ENCODE results near the gene RANBP10. TPM values are rescaled to one million over a fixed set of nuclear protein-coding genes. Genes with fewer than 3 reads are reported as not detected.

The RANBP10 gene
- total and polyA plus RNA-seq, 10 of the 15 experiments (the other 5 are each of a cell fraction or from before 2014, with no cell fraction given), result 1.2 to 20.4 (median 10.8) TPM

- no peak for TF ChIP-seq ZBTB11 (CRISPR knock-in tag; IDR thresholded peaks at IDR 0.05)
Observed at GRCh38 chr16:67733734-67734470, 72.5 kb downstream of the RANBP10 start (continued).

DNA sequence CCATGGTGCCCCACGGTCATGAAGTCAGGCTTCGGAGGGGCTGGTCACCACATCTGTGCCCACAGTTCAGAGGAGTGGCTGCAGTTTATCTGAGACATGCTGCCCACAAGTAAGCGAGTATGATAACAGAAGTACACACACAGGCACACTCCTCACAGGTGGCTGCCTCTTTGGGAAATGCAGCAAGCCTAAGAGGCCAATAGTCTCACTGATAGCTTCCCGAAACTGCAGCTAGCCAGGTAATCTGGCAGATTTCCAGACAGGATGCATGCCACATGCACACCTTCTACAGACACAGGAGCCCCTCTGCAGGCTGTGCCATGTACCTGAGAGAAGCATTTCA, 74.6 kb downstream of the RANBP10 start:
- Histone ChIP-seq H3K27me3 (replicated peaks in 1 of 2; ENCODE audit: control insufficient read depth in 2 of 2, insufficient read depth in 2 of 2, low read length in 1 of 2) (no peaks in the 10 kb centered on the region), H4K20me1 (ENCODE audit: control insufficient read depth, insufficient read depth) (no peaks in the 10 kb centered on the region), H3K4me1 (ENCODE audit: control insufficient read depth, insufficient read depth, low read length) (no peaks in the 10 kb centered on the region), H3K36me3 (ENCODE audit: control insufficient read depth in 2 of 2, insufficient read depth in 2 of 2, low read length in 1 of 2) (peaks cover 21 to 28% of the 10 kb centered on the region in 2 experiments; a peak in 3 of 4 replicates), H3K9me3 (replicated peaks; ENCODE audit: control insufficient read depth, insufficient read depth, low read length) (no peaks in the 10 kb centered on the region), H3K9ac (ENCODE audit: control insufficient read depth, insufficient read depth, low read length) (no peak overlapping the region), H3K4me2 (ENCODE audit: control insufficient read depth, insufficient read depth) (no peak overlapping the region), H3K79me2 (ENCODE audit: control insufficient read depth, insufficient read depth, low read length) (no peaks in the 10 kb centered on the region), H3K27ac (ENCODE audit: control insufficient read depth, insufficient read depth) (no peak overlapping the region), H3K4me3 (no peak overlapping the region), H2AFZ (ENCODE audit: control insufficient read depth, low read depth, low read length) (no peak overlapping the region)
- ChIA-PET POLR2A (interaction anchor here (0.5 kb wide), 1 partner anchor 83 kb away, joined by 3 read pairs; no protein-coding TSS in a partner anchor), SMC1A (ENCODE audit: uncharacterized antibody, unreplicated experiment) (no interaction called here), RAD21 (ENCODE audit: unreplicated experiment) (interaction anchor here (0.5 to 1.2 kb wide), 2 partner anchors 55 to 87 kb away, joined by 3 read pairs; partner anchors contain the start of gene CARMIL2), CTCF (no interaction called here)
- in situ Hi-C loops (cut with MboI), result no loop called here
- FAIRE-seq, result no peak
- intact Hi-C loops (cut with micrococcal nuclease; ENCODE audit: unreplicated experiment), result no loop called here
- no peak for ATAC-seq
- no peak for DNase-seq (ENCODE audit: low read depth, low spot score)
- 87% methylated on average over 4 of the region's 4 CpGs for WGBS (ENCODE audit: insufficient coverage, insufficient replicate concordance, low lambda C conversion rate, missing lambda C conversion rate)
- no TSS peak for BruUV-seq (replicated peaks)
- TF ChIP-seq, protein P1, sequence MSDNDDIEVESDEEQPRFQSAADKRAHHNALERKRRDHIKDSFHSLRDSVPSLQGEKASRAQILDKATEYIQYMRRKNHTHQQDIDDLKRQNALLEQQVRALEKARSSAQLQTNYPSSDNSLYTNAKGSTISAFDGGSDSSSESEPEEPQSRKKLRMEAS (IDR thresholded peaks at IDR 0.05; ENCODE audit: low read depth, low read length), result no peak
- no peak for TF ChIP-seq RFX5 (IDR thresholded peaks at IDR 0.05; ENCODE audit: low read depth, low read length)
- TF ChIP-seq RCOR1 (conservative IDR thresholded peaks at IDR 0.05; ENCODE audit: low read depth, low read length), result no peak
- no peak for TF ChIP-seq NRF1 (conservative IDR thresholded peaks at IDR 0.05; ENCODE audit: low read depth, low read length)
- TF ChIP-seq FOS (IDR thresholded peaks at IDR 0.05; ENCODE audit: borderline replicate concordance, extremely low read depth, insufficient read length), result no peak
- TF ChIP-seq SMARCA5 (IDR thresholded peaks at IDR 0.05), result no peak
- TF ChIP-seq POLR2A (IDR thresholded peaks at IDR 0.05; ENCODE audit: low read depth, low read length), result no peak
- TF ChIP-seq SIN3A (IDR thresholded peaks at IDR 0.05; ENCODE audit: low read depth, low read length), result no peak
- TF ChIP-seq LARP7 (IDR thresholded peaks at IDR 0.05), result no peak
- TF ChIP-seq ZSCAN29 (IDR thresholded peaks at IDR 0.05), result no peak
- no peak for TF ChIP-seq YBX1 (IDR thresholded peaks at IDR 0.05)
- no peak for TF ChIP-seq SMAD5 (IDR thresholded peaks at IDR 0.05; ENCODE audit: low read depth)
- TF ChIP-seq POU2F2 (IDR thresholded peaks at IDR 0.05; ENCODE audit: borderline replicate concordance, low read depth, low read length), result no peak
- no peak for TF ChIP-seq CHD2 (IDR thresholded peaks at IDR 0.05; ENCODE audit: borderline replicate concordance, low read depth, low read length)
- no peak for TF ChIP-seq USF2 (IDR thresholded peaks at IDR 0.05; ENCODE audit: borderline replicate concordance, low read depth, low read length)
- TF ChIP-seq EED (IDR thresholded peaks at IDR 0.05; ENCODE audit: low read depth), result no peak
- TF ChIP-seq SIX5 (IDR thresholded peaks at IDR 0.05; ENCODE audit: low read depth, low read length, severe bottlenecking), result no peak
- TF ChIP-seq HDAC2 (IDR thresholded peaks at IDR 0.05), result no peak
